Hematopoietic multipotent progenitor cell (in vitro differentiated cells): ENCODE results near the gene ITGB3. TPM values are rescaled to one million over a fixed set of nuclear protein-coding genes. Genes with fewer than 3 reads are reported as not detected.
"Not testable (repeated sequence)": the region's sequence is repeated elsewhere in the genome, so short reads cannot be mapped to it uniquely, and the experiment has no call there.

ENCODE experiments used
- DNase-seq, 3 donors: peaks; one replicate each; pipeline ENCODE4 v3.0.0-alpha.2; 2011 to 2015; ENCODE audit warnings: low read depth in 2 of 3, low spot score in 2 of 3
- total RNA-seq: library from RNA; depleted of rRNA; stranded (reverse); fragments of >200 nt; gene quantifications from one replicate; pipeline ENCODE4 v1.2.3, GENCODE V29; 2012

Gene ITGB3
- total RNA-seq, 1 donor, result 7.8 TPM

- DNase-seq, result no peak
These were observed 31.6 kb upstream of the ITGB3 start for GRCh38 chr17:47222047-47222446.

GRCh38 chr17:47223007-47223406, 30.6 kb upstream of the ITGB3 start:
- DNase-seq, result no peak

DNA sequence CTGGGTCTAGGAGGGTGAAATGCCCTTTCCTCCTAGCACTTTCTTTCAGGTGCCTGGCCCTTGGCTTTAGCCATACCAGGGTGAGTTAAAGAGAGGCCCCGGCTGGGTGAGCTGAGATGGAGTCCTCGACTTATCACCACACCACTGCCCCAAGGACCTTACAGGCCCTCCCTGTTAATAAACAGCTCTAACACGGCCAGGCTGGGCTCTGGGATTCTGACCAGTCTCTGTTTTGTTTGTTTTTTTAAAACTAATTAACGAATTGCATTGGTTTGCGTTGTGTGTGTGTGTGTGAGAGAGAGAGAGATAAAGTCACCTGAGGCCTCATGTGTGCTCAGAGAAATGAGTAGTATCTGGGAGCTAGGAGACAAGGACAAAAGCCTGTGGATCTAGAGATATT, 30.2 kb upstream of the ITGB3 start:
- no peak for DNase-seq

DNA sequence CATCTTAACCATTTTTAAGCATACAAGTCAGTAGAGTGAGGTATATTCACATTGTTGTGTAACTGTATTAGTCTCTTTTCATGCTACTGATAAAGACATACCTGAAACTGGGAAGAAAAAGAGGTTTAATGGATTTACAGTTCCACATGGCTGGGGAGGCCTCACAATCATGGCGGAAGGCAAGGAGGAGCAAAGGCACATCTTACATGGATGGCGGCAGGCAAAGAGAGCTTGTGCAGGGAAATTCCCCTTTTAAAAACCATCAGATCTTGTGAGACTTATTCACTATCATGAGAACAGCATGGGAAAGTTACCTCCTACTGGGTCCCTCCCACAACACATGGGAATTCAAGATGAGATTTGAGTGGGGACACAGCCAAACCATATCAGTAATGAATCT, 29.6 kb upstream of the ITGB3 start:
- DNase-seq, result not testable (repeated sequence)

DNA sequence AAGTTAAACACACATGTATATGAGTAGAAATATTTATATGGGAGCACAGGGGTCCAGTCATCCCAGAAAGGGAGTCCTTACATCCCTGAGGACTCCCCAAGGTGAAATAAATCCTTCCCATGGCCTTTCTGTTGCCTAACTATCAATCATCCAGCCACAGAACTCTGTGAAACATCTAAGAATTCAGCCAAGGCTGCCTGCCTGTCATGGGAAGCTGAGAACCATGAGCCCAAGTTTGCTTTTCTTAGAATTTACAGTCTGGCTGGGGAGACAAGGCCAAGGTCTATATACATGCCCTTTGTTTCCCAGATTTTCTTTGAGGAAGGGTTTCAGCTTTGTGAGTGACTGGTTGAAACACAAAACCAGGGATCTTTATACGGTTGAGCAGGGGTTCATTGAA, 28.7 kb upstream of the ITGB3 start:
- no peak for DNase-seq

DNA sequence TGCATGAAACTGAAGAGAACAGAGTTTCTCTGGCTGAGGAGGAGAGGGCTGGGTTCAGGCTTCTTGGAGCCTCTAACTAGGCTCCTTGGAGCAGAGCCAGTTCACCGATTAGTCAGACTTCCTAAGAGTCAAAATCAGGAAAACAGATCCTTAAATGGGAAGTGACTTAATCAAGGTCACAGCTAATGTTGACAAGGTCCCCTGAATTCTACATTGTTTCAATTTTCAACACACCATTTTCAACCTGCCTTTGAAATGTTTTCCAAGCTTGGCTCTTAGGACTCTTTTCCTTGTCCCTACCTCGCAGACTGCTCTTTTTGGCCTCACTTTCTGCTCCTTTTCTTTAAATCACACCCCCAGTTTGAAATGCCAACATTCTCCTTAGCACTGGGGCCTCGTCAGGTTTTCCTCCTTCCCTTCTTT, 28.2 kb upstream of the ITGB3 start:
- no peak for DNase-seq

GRCh38 chr17:47225911-47226688, 27.5 kb upstream of the ITGB3 start:
- DNase-seq, result no peak

GRCh38 chr17:47227862-47228261, 25.8 kb upstream of the ITGB3 start:
- DNase-seq, result no peak

GRCh38 chr17:47229535-47230443, 23.8 kb upstream of the ITGB3 start:
- DNase-seq, result peak in 2 of 3 donors; percentile 72 to 81

DNA sequence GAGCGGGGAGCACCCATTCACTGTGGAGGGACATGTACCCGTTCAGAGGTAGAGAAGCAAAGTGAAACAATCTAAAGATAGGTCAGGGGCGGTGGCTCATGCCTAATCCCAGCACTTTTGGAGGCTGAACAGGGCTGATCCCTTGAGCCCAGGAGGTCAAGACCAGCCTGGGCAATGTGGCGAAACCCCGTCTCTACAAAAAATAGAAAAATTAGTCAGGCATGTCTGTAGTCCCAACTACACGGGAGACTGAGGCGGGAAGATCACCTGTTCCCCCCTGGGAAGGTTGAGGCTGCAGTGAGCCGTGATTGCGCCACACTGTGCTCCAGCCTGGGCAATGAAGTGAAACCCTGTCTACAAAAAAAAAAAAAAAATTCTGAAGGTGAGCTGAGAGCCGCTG, 22.8 kb upstream of the ITGB3 start:
- DNase-seq, result no peak

GRCh38 chr17:47231334-47231733, 22.3 kb upstream of the ITGB3 start:
- DNase-seq, result no peak

DNA sequence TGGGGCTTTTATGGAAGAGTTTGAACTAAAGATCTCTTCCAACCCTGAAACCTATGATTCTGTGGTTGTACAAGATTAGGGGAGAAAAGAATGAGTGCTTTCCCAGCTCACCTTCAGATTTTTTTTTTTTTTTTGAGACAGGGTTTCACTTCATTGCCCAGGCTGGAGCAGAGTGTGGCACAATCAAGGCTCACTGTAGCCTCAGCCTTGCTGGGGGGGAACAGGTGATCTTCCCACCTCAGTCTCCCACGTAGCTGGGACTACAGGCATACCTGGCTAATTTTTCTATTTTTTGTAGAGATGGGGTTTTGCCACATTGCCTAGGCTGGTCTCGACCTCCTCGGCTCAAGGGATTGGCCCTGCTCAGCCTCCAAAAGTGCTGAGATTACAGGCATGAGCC, 21.8 kb upstream of the ITGB3 start:
- DNase-seq, result no peak

DNA sequence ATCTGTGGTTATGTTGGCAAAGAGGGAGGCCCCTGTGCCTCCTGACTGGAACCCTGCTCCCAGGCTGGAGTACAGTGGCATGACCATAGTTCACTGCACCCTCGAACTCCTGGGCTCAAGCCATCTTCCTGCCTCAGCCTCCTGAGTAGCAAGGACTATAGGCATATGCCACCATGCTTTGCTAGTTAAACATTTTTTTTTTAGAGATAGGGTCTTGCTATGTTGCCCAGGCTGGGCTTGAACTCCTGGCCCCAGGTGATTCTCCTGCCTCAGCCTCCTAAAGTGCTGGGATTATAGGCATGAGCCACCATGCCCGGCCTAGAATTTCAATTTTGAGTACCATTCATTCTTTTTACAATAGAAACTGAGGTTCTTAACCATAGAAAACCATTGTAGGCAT, 21.2 kb upstream of the ITGB3 start:
- DNase-seq, result no peak

DNA sequence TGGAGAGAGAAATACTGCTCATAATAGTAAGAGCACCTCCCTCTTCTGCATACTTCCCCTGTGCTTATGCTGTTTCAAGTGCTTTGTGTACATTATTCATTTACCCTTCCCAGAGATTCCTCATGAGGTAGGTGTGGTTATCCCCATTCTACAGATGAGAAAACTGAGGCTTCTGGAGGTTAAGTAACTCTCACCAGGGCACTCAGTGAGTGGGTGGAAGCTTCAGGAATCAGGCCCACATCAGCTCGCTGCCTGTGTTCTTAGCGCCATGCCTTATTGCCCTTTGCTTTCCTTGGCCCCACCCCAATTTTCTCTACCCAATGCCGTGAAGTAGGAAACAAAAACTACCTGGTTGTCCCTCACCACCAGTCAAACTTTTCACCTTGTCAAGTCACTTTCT, 18.1 kb upstream of the ITGB3 start:
- DNase-seq, result no peak

DNA sequence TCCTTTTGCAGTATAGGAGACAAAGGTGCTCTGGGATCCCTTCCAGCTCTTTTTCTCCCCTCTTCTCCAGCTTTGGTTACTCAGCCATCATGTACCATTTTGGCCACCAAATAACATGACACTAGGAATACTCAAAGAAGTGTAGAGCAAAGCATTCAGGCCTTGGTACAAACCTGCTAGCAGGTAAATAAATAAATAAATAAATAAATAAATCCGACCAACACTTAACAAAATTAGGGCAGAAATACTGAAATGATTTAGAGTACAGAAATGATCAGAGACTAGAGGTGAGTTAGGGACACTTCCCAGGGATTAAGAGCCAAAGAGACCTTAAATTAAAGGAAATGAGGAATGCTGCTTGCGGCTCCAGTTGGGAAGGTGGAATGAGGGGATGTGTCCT, 17.7 kb upstream of the ITGB3 start:
- DNase-seq, result no peak

DNA sequence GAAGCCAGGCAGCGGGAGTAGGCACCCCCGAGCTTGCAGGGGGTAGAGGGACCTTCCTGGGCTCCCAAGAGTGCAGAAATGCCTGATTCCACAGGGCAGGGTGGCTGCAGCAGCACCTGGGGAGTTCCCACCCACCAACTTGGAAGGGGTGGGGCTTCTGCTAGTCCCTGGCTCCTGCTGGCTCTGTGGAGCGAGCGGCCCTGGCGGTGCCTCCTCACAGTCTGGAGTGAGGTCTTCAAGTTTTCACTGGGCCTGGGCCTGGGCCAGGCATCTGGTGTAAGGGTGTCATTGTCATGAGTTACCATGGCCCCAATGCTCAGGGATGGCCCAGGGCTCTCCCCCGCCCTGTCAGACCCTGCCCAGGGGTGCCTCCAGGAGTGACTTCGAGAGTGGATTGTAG, 15.8 kb upstream of the ITGB3 start:
- DNase-seq, result no peak

GRCh38 chr17:47238321-47239010, 15.2 kb upstream of the ITGB3 start:
- no peak for DNase-seq

DNA sequence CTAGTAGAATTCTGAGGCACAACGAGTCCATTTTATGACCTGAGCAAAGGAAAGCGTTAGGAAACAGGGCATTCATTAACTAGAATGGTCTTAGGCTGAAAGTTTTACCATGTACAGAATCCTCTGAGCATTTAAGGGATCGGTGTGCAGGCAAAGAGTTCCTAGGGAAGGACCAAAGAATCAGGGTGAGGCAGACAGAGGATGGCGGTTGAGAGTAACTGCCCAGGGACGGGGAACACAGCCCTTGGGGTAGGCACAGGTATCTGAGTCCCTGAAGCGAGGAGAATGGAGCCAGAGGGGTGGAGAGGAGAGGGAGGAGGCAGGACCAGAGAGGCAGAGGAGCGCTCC, 14.0 kb upstream of the ITGB3 start:
- DNase-seq, result no peak

GRCh38 chr17:47239967-47240651, 13.5 kb upstream of the ITGB3 start:
- peak in 2 of 3 donors; percentile 59 to 76 for DNase-seq

DNA sequence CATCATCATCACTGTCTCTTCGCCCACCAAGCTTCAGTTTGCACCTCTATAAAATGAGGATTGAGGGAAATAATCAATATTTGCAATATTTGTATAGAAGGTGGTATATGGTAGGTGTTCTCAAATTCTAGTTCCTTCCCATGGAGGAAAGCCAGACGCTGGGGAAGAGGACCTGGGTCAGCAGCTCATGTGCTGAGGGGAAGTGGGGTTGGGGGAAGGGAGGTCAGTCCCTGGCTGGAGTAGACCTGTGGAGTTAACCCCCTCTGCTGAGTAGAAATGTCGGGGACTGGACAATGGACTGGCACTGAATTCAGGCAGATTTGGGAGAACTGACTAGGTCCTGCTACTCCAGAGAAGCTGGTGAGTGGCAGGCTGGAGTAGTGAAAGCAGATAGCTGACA, 12.8 kb upstream of the ITGB3 start:
- DNase-seq, result no peak

- no peak for DNase-seq
These were observed 11.0 kb upstream of the ITGB3 start for GRCh38 chr17:47242648-47243047.
